GM18907 (cell line): ENCODE results near the gene LHPP.

Source experiments
- ATAC-seq: cut with Tn5 transposase; IDR thresholded peaks from one replicate; pipeline ENCODE4 v1.9.1; 2021; ENCODE audit warnings: mild to moderate bottlenecking, moderate library complexity; ENCODE audit not compliant: unreplicated experiment

The LHPP gene

DNA sequence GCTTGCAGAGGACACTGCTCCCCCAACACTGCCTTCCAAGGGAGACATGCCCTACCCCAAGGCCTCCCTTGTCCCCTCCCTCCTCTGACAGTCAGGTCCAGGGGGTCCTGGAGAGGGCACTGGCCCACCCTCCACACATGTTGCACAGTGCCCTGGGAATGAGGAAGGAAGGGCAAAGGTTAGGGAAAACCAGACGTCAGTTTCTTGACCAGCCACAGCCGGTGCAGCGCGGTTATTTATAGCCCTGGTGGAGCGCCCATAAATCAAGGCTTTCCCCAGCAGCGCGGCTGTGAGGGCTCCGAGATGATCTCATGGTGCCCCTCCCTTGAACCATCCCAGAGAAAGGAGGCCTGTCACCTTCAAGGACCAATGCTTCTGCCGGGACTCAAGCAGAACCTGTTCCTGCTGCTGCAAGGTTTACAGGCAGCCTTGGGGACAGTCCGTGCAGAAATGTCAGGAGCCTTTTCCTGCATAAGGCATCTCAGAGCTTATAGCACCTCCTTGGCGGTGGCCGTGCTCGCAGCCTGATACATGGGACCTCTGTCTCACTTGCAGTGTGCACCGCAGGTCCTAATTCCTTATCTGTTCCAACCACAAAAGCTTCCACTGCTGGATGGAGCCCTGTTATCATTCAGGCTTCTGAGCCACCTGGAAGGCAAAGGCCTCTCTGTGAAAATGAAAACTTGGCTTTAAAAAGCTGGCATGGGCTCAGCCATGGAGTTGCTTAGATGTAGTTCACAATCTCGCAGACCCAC lies 127.3 kb downstream of the LHPP start:
- no peak for ATAC-seq

DNA sequence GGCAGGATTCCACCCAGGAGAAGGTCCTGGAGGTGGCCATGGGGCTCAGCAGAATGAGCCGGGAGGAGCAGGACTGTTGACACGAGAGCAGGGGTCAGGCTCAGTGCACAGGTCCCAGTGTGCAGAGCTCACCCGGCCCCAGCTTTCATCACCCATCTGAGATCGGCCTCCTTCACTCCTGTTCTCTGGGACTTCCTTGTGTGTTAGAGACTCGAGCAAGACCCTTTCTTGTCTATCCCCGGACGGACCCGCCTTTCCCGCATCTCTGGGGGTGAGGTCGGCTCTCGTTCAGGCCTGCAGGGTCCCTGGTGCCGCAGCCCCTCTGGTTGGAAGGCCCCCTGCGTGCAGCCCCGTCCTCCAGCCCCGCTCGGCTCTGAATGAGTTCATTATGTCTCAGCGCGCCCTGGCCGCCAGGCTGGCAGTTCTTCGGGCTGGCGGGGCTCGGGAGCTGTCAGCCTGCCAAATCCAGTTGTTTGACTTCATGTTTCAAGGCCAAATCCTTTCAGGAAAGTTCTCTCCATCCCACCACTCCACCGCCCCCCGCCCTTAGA lies 127.9 kb downstream of the LHPP start:
- ATAC-seq, result no peak

DNA sequence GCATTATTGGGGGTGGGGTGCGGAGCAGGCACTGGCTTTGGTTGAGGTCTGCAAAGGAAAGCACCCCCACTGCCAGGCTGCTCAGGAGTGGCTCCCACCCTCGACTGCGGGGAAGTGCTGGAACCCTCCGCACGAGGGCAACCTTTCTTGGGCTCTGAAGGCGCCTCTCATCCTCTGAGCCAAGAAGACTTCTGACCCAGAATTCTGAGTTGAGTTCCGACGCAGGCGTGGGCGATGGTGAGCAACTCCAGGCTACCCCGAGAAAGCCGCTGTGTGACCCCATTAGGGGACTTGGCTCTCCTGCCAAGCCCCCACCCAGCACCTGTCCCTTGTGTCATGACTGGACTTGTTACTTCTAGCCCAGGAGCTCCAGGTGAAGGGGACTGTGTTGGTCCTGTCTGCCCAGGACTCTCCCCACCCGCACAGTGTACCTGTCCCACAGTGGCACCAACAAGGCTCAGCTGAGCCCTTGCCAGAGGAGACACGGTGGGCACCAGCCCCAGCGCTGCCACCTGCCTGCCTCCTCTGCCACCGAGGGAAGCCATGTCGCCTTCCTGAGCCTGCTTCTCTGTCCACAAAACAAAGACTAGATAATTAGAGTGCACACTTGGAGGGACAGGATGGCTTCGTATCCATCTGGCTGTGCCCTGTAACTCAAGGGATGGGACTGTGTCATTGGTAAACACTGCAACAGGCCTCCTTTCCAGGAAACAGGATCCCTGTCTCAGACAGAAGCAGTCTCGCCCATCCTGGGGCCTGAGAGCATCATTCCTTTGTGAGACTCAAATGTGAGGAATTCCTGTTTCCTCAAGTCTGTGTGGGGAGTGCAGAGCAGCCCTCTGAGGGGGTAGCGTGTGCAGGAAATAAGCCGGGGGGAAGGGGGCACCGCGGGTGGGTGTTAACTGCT lies 128.8 kb downstream of the LHPP start:
- no peak for ATAC-seq

DNA sequence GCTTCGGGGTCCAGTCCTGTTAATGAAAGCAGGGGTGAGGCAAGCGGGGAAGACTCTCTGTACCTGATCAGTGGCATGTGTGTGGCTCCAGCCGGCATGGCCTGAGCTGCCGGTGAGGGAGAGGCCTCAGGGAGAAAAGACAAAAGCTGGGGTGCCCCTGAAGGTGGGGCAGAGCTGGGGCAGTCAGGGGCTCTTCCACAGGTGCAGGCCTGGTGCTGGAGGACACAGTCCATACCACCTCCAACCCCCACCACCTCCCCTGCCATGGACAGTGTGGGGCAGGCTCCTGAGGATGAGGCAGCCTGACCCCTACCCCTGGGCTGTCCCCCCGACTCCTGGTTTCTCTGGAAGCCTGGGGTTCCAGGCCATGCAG lies 129.5 kb downstream of the LHPP start:
- ATAC-seq, result no peak

DNA sequence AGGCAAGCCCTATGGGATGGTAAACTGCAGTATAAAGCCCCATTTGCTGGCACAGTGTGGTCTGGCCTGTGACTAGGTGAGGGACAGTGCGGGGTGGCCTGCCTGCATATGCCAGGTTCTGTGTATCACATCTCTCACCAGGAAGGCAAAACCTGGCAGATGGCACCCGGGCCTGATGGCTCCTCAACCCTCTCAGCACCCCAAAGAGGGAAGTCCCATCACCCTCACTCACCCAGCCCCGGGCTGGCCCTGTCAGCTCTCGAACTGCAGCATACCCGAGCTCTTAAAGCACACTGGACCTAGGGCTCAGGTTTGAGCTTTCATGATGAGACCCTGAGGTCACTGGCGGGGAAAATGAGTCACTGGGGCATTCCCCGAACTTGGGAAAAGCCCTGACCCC lies 130.5 kb downstream of the LHPP start:
- no peak for ATAC-seq

DNA sequence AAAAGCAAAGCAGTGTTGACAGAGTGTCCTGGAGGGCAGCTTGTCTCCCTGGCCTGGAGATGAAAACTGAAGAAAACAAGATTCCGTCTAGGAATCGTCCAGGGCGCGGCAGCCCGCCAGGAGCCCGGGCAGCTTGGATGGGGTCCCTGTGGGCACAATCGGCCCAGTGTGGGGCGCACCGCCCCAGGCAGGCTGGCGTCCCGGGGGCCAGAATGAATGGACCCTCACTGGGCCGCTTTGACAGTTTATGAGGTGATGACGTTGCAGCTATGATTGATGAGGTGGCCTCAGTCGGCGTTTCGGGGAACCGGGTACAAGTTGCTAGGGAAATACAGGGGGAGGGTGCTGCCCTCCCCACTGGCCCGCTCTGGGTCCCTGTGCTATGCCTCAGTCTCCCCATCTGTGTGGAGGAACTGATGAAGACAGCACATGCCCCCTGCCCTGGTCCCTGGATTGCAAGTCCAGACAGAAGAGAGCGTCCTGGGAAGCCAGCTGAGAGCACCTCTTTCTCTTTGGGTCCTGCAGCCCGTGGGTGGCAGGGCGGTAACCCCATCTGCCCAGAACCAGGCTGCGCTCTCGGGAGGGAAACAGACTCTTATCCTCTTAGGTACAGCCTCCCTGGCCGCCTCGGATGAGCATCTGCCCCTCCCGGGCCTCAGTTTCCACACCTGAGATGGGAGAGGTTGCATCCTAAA lies 131.3 kb downstream of the LHPP start:
- no peak for ATAC-seq

DNA sequence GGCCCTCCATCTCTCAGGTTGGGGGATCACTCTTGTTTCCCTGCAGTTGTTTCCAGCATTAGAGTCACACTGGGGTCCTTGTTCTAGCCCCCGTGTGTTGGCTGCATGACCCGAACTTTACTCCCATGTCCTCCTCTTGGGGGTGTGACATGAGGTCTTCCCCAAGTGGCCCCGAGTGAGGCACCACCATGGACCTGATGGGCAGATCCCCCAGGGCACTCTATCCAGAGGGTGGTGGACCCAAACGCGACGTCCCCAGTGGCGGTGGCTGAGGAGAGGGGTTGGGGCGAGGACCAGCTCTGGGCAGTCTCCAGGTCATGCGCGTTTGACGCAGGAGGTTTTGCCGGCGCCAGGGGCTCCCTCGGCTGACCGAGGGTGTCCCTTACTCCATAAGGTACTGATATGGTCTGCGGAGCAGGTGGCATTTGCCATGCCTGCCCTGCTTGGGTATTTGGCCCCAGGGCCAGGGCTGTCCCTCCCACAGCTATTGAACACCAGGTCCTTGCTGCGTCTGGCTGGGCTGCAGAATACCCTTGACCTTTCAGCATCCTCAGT lies 131.9 kb downstream of the LHPP start:
- no peak for ATAC-seq

DNA sequence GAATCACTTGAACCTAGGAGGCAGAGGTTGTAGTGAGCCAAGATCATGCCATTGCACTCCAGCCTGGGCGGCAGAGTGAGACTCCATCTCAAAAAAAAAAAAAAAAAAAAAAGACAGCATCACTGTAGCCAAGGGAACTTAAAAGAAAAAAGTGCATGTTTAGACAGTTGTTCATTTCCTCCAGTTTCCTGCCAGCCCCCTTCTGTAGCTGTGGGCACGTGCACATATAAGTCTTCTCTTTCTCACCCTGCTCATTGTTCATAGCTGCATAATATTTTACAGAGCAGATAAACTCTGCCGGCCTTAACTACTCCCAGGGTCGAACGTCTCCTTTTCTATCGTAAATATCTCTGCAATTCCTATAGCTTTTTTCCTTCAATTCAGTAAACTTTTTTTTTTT lies 132.6 kb downstream of the LHPP start:
- no peak for ATAC-seq

DNA sequence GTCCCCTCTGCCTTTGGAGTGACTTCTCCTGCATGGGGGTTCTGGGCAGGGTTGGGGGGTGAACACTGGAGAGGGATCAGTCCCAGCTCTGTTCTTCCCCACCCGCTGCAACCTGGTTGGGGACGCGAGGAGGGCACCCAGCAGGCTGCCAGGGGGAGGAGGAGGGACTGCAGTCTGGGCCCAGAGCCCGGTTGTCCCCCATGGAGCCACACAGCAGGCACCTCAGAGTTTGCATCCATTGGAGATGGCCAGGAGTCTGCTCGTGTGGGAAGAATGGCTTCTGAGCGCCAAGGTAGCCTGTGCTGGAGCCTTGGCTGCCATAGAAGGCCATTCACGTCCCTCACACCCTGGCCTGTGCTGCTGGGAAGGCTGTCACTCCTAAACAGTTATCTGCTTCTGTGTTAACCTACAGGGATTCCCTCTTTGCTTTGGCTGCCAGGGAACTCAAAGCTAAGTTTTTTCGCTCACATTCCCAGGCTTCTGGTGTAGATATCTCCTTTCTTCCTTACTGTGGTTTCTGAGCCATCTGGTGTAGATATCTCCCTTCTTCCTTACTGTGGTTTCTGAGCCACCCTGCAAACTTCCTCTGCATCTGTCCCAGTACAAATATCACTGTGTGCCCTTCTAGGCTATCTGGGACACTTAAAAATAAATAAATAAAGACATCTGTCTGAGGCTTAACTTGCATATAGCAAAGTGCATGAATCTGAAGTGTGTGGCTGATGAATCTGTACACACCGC lies 133.7 kb downstream of the LHPP start:
- no peak for ATAC-seq

DNA sequence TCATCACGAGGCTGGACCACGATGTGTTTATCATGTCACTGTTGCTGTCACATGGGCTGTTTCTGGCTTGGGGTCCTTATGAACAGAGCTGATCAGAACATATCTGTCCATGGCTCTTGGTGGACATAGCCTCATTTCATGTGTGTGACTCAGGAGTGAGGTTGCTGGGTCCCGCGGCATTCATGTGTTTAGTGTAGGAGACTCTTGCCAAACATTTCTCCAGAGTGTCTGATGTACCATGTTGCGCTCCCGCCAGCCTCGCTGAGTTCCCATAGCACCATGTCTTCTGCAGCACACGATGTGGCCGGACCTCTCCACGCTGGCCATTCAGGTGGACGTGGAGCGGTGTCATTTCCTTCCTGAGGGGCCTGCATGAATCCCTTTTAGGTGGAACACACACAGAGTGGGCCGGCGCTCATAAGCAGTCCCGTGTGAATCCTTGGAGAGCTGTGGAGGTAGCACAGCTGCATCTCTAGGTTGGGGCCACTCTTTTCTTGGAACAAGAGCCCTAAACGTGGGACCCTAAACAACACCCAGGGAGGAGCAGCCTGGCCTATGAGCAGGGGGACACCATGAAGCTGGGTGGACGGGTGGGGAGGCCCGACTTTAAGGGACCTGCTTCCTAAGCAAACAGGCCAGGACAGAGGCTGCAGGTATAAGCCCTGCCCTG lies 134.6 kb downstream of the LHPP start:
- no peak for ATAC-seq

DNA sequence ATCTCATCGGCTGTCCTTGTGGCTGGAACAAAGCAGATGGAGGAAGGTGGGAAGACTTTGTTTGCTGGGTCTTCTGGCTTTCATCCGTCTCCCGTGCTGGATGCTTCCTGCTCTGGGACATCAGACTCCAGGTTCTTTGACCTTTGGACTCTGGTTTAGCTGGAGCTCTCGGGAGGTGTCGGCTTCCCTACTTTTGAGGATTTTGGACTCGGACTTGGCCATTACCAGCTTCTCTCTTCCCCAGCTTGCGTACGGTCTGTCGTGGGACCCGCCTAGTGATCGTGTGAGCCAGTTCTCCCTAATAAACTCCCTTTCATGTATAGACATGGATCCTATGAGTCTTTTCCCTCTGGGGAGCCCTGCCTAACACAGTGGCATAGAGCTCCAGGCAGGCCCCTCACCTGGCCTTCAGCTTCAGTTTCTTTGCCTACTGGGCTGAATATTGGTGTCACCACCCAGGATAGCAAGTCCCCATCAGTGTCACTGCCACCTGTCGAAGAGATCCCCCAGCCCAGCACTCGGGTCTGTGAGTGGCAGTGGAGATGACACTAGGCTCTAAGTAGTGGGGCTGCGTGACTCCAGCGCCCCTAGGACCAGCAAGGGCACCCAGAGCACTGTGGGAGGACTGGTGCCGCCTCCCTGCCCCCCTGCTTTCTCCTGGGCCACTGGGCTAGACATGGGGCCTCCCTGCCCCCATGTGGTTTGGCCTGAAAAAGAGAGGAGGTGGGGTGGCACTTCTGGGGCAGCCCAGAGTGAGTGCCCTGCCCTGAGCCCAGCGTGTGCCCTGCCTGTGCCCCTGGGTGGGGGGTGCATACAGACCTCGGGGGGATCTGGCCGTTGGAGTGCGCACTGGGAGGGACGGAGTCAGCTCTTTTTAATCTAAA lies 135.6 kb downstream of the LHPP start:
- ATAC-seq, result no peak

DNA sequence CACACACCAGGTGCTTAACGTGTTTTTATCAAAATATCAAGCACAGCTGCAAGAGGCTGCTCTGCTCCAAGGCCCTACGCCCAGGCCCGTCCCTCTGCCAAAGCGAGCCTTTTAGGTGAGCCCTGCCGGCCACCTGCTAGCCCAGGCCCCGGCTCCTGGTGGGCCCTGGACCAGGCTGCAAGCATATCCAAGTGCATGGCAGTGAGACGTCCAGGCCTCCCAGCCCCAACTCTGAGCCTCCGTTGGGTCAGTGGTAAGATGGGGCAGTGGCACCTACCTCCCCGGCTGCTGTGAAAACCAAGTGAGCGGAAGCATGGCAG lies 136.2 kb downstream of the LHPP start:
- ATAC-seq, result no peak

DNA sequence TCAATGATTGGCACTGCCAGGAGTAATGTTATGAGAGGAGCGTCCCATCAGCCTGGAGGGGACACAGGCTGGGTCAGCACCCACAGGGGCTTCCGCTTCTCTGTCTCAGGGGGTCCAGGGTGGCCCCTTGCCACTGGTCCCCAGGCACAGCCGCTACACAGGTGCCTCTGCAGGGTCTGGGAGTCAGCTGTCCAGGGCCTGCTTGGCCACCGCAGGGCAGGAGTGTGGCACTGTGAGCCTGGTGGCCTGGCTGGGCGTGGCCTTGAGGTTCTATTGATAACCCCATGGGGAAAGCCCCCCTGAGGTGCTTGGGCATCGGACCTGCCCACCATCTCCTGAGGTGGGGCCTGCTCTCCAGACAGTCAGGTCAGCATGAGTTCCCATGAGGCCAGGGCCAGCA lies 136.6 kb downstream of the LHPP start:
- no peak for ATAC-seq

DNA sequence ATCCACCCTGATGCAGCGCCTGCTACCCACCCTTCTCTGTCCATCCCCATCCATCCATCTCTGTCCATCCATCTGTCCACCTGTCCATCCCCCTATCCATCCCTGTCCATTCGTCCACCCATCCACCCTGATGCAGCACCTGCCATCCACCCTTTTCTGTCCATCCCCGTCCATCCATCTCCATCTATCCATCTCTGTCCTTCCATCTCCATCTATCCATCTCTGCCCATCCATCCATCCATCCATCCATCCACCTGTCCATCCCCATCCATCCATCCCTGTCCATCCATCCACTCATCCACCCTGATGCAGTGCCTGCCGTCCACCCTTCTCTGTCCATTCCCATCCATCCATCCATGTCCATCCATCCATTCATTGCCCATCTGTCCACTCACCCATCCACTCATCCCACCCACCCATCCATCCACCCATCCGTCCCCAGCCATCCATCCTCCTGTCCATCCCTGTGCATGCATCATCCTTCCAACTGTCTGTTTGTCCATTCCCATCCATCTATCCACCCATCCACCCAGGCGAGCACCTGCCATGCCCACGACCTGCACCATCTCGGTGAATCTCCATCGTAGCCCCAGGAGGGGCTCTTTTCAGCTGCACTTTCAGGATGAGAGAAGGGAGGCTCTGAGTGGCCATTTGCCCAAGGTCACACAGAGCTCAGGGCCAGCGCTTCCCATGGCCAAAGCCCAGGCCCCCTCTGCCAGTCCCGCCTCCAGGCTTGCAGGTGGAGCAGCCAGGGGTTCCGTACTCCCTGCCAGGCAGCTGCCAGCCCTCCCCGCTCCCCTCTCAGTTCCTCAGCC lies 137.4 kb downstream of the LHPP start:
- no peak for ATAC-seq

DNA sequence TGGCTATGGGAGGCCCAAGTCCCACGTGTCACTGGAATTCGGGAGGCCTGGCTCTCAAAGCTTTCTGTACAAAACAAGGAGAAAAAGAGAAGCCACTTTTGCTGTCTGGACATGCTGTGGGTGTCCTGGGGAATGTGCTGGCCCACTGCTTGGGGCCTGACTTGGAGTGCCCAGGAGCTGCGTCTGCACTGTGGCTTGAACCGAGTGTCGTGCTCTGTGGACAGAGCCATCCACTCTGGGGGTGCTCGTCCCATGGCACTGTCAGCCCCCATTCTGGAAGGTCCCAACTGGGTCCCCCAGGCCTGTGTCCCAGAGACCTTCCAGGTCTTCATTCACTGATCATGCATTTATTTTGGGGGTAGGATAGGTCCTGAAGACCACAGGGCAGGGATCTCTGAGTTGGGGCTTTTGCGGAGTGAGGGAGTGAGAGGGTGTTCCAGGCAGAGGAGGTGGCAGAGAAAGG lies 138.0 kb downstream of the LHPP start:
- ATAC-seq, result no peak

DNA sequence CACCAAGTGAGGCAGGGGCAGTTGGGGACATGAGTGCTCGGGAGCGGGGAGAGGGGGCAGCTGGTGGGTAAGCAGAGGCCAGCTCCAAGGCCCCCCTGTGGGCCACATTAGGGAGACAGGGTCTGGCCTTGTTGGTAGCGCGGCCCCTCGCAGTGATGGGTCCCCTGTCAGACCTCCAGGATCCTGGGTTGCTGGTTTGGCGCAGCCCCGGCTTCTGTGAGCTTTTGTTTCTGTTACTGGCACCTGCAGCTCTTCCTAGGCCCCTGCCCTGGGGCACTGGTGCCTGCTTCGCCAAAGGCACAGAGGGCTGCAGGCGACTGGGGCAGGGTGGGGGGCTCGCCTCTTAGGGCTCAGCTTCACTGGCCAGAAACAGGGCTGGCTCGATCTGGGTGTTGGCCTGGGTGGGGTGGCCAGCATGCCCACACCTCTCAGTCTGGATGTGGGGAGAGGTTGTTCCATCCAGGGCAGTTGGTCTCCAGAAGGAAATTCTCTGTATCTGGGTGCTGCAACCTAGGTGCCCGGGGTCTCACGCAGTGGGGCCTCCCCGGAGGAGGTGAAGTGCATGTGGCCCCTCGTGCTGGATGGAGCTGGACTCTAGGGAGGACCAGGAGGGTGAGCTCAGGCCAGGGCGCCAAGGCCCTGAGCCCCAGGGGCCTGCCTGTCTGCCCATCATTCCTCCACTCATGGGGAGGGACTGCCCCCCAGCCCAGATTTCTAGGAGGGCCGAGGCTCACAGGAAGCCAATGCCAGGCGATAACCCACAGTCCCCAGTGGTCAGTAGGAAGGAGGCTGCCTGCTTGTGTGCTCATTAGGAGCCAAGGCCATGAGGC lies 138.6 kb downstream of the LHPP start:
- no peak for ATAC-seq

DNA sequence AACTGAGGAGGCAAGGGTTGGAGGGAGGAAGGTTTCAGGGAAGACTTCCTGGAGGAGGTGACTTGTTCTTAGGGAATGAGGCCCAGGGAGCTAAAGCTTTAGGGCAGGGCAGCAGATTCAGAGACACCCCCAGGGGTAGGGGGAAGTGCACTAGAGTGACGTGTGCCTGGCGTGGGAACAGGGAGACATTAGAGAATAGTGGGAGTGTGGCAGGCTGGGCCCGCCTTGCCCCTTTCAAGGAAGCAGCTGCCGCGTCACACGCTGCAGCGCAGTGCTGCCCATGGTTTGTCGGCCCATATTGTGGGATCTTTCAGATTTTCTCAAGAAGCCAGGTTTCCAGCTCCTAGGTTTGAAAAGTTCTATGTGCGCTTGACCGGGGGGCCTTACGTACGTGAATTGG lies 139.4 kb downstream of the LHPP start:
- peak; percentile 14 for ATAC-seq
